H1 (cell line): ENCODE results near the gene ZDHHC11B. TPM values are rescaled to one million over a fixed set of nuclear protein-coding genes. Genes with fewer than 3 reads are reported as not detected.
"Not testable (repeated sequence)": the region's sequence is repeated elsewhere in the genome, so short reads cannot be mapped to it uniquely, and the experiment has no call there.

ENCODE experiments used
- CTCF ChIA-PET: fragments of 300-600 bp; sonication (Branson Sonifier 250); formaldehyde crosslinking; loops from one replicate; lab custom pipeline; 2021; ENCODE audit not compliant: partially characterized antibody; lab: Charles Lee
- POLR2A ChIA-PET: fragments of 300-600 bp; sonication (Branson Sonifier 250); formaldehyde crosslinking; loops from one replicate; lab custom pipeline; 2021; ENCODE audit warnings: inconsistent platforms; ENCODE audit not compliant: partially characterized antibody; lab: Charles Lee
- DNase-seq, 2 experiments: peaks; one replicate each; pipeline versions ENCODE4 v3.0.0 to v3.0.0-alpha.2; 2010 to 2022; ENCODE audit warnings: low spot score in 2 of 2, low read depth in 1 of 2, mixed read lengths in 1 of 2
- FAIRE-seq: peaks from 2 replicates; lab custom pipeline; 2011; peaks lifted over from hg19 to GRCh38; lab: Jason Lieb, UNC
- H2AFZ ChIP-seq: 2 replicates; pipeline ENCODE4 v1.8.1; 2012; ENCODE audit warnings: low read length, inconsistent platforms
- H2AK5ac ChIP-seq: 2 replicates; pipeline ENCODE4 v1.6.1; 2013; ENCODE audit warnings: low read depth, low read length
- H2BK120ac ChIP-seq: replicated peaks from 2 replicates; pipeline ENCODE3; 2013; ENCODE audit warnings: low read depth, low read length, inconsistent platforms
- H2BK12ac ChIP-seq: 2 replicates; pipeline ENCODE4 v1.6.1; 2013; ENCODE audit warnings: low read depth, low read length
- H2BK15ac ChIP-seq: 2 replicates; pipeline ENCODE4 v1.6.1; 2013; ENCODE audit warnings: low read length
- H2BK20ac ChIP-seq: 2 replicates; pipeline ENCODE4 v1.6.1; 2013; ENCODE audit warnings: low read length
- H2BK5ac ChIP-seq: 2 replicates; pipeline ENCODE4 v1.6.1; 2013; ENCODE audit warnings: low read depth, low read length
- H3K14ac ChIP-seq: 2 replicates; pipeline ENCODE4 v1.6.1; 2013; ENCODE audit warnings: inconsistent platforms; ENCODE audit not compliant: insufficient read length
- H3K18ac ChIP-seq: 2 replicates; pipeline ENCODE4 v1.6.1; 2013; ENCODE audit warnings: low read length; ENCODE audit errors: extremely low read depth
- H3K23ac ChIP-seq: 2 replicates; pipeline ENCODE4 v1.6.1; 2013; ENCODE audit warnings: inconsistent platforms; ENCODE audit not compliant: insufficient read length
- H3K23me2 ChIP-seq: 2 replicates; pipeline ENCODE4 v1.6.1; 2013; ENCODE audit warnings: low read depth, low read length
- H3K27ac ChIP-seq: 2 replicates; pipeline ENCODE4 v1.6.1; 2011; ENCODE audit warnings: low read depth, low read length, inconsistent platforms
- H3K27me3 ChIP-seq, 4 experiments: replicated peaks in 1 of 4; 1 replicate in 1 of 4; 2 replicates in 3 of 4; pipeline versions ENCODE4 v1.6.1 to v1.8.1; 2011 to 2013; ENCODE audit warnings: low read length in 3 of 4, mild to moderate bottlenecking in 3 of 4, inconsistent platforms in 2 of 4, mixed read lengths in 2 of 4, moderate library complexity in 1 of 4; ENCODE audit not compliant: control insufficient read depth in 3 of 4, insufficient read depth in 3 of 4; ENCODE audit errors: extremely low read depth in 1 of 4
- H3K36me3 ChIP-seq, 4 experiments: 2 replicates each; pipeline versions ENCODE4 v1.6.1 to v1.8.1; 2011 to 2013; ENCODE audit warnings: mild to moderate bottlenecking in 4 of 4, low read length in 3 of 4, moderate library complexity in 2 of 4, control low read depth in 1 of 4, inconsistent platforms in 1 of 4; ENCODE audit not compliant: insufficient read depth in 4 of 4, control insufficient read depth in 2 of 4
- H3K4ac ChIP-seq: replicated peaks from 2 replicates; pipeline ENCODE3; 2013; ENCODE audit warnings: low read length, low read depth, mixed read lengths, inconsistent platforms; ENCODE audit not compliant: insufficient read length
- H3K4me1 ChIP-seq, 4 experiments: replicated peaks in 1 of 4; 1 replicate in 1 of 4; 2 replicates in 3 of 4; pipeline versions ENCODE4 v1.6.1 to v1.8.1; 2011 to 2013; ENCODE audit warnings: low read length in 3 of 4, inconsistent platforms in 2 of 4, mixed read lengths in 1 of 4; ENCODE audit not compliant: insufficient read depth in 4 of 4, control insufficient read depth in 3 of 4
- H3K4me2 ChIP-seq, 2 experiments: 2 replicates each; pipeline versions ENCODE4 v1.6.1 to v1.8.1; 2011 to 2013; ENCODE audit warnings: low read depth in 2 of 2, low read length in 2 of 2, control low read depth in 1 of 2, inconsistent platforms in 1 of 2, mild to moderate bottlenecking in 1 of 2; ENCODE audit not compliant: insufficient read depth in 1 of 2
- H3K4me3 ChIP-seq, 4 experiments: fragments of 200-600, 300-600 bp in 1 of 4; sonication (generic), shearing (Covaris generic), sonication (Bioruptor Twin) in 1 of 4; 2 replicates each; pipeline versions ENCODE4 v1.5.1 to v1.8.1; 2011 to 2016; ENCODE audit warnings: low read length in 4 of 4, low read depth in 3 of 4, control low read depth in 2 of 4, inconsistent platforms in 2 of 4, mild to moderate bottlenecking in 2 of 4, mixed read lengths in 1 of 4, moderate library complexity in 1 of 4; ENCODE audit not compliant: insufficient read depth in 2 of 4; ENCODE audit errors: extremely low read depth in 1 of 4
- H3K56ac ChIP-seq: replicated peaks from 2 replicates; pipeline ENCODE3; 2013; ENCODE audit warnings: low read depth, mild to moderate bottlenecking, mixed read lengths, low read length, inconsistent platforms; ENCODE audit not compliant: insufficient read length
- H3K79me1 ChIP-seq: 2 replicates; pipeline ENCODE4 v1.6.1; 2013; ENCODE audit warnings: low read depth, low read length, control low read depth
- H3K79me2 ChIP-seq, 2 experiments: 2 replicates each; pipeline versions ENCODE4 v1.6.1 to v1.8.1; 2012 to 2013; ENCODE audit warnings: low read length in 2 of 2, mild to moderate bottlenecking in 2 of 2, inconsistent platforms in 1 of 2; ENCODE audit not compliant: insufficient read depth in 2 of 2, control insufficient read depth in 1 of 2
- H3K9ac ChIP-seq, 4 experiments: replicated peaks in 1 of 4; 1 replicate in 1 of 4; 2 replicates in 3 of 4; pipeline versions ENCODE4 v1.6.1 to v1.8.1; 2011 to 2013; ENCODE audit warnings: low read depth in 3 of 4, low read length in 3 of 4, control low read depth in 2 of 4, mild to moderate bottlenecking in 2 of 4, moderate library complexity in 2 of 4, inconsistent platforms in 1 of 4; ENCODE audit errors: extremely low read depth in 1 of 4
- H3K9me3 ChIP-seq, 2 experiments: 2 replicates each; pipeline versions ENCODE4 v1.6.1 to v1.8.1; 2012 to 2013; ENCODE audit warnings: mild to moderate bottlenecking in 2 of 2, moderate library complexity in 2 of 2, control low read depth in 1 of 2, inconsistent platforms in 1 of 2, low read depth in 1 of 2, low read length in 1 of 2, mixed read lengths in 1 of 2; ENCODE audit not compliant: insufficient read depth in 2 of 2
- H4K20me1 ChIP-seq, 2 experiments: replicated peaks in 1 of 2; 2 replicates each; pipeline versions ENCODE3 to v1.8.1; 2011 to 2013; ENCODE audit warnings: inconsistent platforms in 2 of 2, low read length in 2 of 2, mild to moderate bottlenecking in 1 of 2; ENCODE audit not compliant: insufficient read depth in 2 of 2, control insufficient read depth in 1 of 2
- H4K5ac ChIP-seq: 2 replicates; pipeline ENCODE4 v1.6.1; 2013; ENCODE audit warnings: low read length, low read depth, mixed read lengths, inconsistent platforms; ENCODE audit not compliant: insufficient read length
- H4K8ac ChIP-seq: 2 replicates; pipeline ENCODE4 v1.8.0; 2013; ENCODE audit warnings: mild to moderate bottlenecking, moderate library complexity, low read length, inconsistent platforms; ENCODE audit not compliant: insufficient read depth; ENCODE audit errors: extremely low read depth
- H4K91ac ChIP-seq: replicated peaks from 2 replicates; pipeline ENCODE3; 2013; ENCODE audit warnings: low read length, mixed read lengths, inconsistent platforms; ENCODE audit not compliant: insufficient read length
- WGBS, 2 experiments: shearing (Covaris generic) in 1 of 2; methylation state at CpG; one replicate each; pipeline versions ENCODE4 v1.1.6 to v1.1.7; 2013 to 2015; ENCODE audit warnings: low lambda C conversion rate in 2 of 2, mixed read lengths in 2 of 2, inconsistent platforms in 1 of 2, low coverage in 1 of 2, missing lambda C conversion rate in 1 of 2; ENCODE audit not compliant: insufficient replicate concordance in 2 of 2, insufficient coverage in 1 of 2, insufficient read length in 1 of 2; ENCODE audit errors: extremely low coverage in 1 of 2, missing lambda C conversion rate in 1 of 2; 5-methylcytosine and 5-hydroxymethylcytosine counted together
- polyA plus RNA-seq, 7 experiments: library from polyadenylated mRNA; depleted of rRNA in 3 of 7; stranded (reverse) in 5 of 7; unstranded in 2 of 7; fragments of >200 nt in 5 of 7; fragments of 200-250 nt in 2 of 7; gene quantifications; 1 replicate in 5 of 7; 2 replicates in 1 of 7; 4 replicates in 1 of 7; pipeline versions ENCODE4 v1.2.1 to v1.2.3, GENCODE V29; 2011 to 2013; ENCODE audit warnings: missing spikeins in 2 of 7, mixed read lengths in 2 of 7
- total RNA-seq: library from RNA; stranded (reverse); fragmentation: NEBNext Ultra II Directional; extraction: Animal tissue kit (Norgen Biotek cat#: 25700); gene quantifications from 2 replicates; pipeline ENCODE4 v1.2.1, GENCODE V29; 2021

ZDHHC11B gene
- total and polyA plus RNA-seq, 2 of the 8 experiments (the other 6 are each of a cell fraction or from before 2014, with no cell fraction given) = 0.29 to 2.5 TPM

- not testable (repeated sequence) for H2AFZ ChIP-seq, H4K8ac ChIP-seq, H2BK120ac ChIP-seq, H3K27me3 ChIP-seq, H4K5ac ChIP-seq, FAIRE-seq, H3K56ac ChIP-seq, H4K20me1 ChIP-seq, H3K4me2 ChIP-seq, H4K91ac ChIP-seq, H3K4me1 ChIP-seq, H3K14ac ChIP-seq, DNase-seq, H3K4ac ChIP-seq, H3K36me3 ChIP-seq, H3K23ac ChIP-seq, H2BK12ac ChIP-seq, H2BK20ac ChIP-seq, H2BK15ac ChIP-seq, H3K79me1 ChIP-seq, H3K79me2 ChIP-seq, H2AK5ac ChIP-seq, H3K4me3 ChIP-seq, H2BK5ac ChIP-seq, H3K27ac ChIP-seq, H3K23me2 ChIP-seq, H3K9ac ChIP-seq, H3K9me3 ChIP-seq, H3K18ac ChIP-seq
- ChIA-PET POLR2A (interaction anchor here (1.9 kb wide), 1 partner anchor 94 kb away, joined by 6 read pairs; no protein-coding TSS in a partner anchor), CTCF (interaction anchor here (1.2 to 2.5 kb wide), 2 partner anchors 14 to 75 kb away, joined by 3 to 9 read pairs; no protein-coding TSS in a partner anchor)
- 91% methylated on average over 17 of the region's 17 CpGs; no CpG with 5 or more reads in 1 of the 2 experiments for WGBS, 2 experiments
Measured at GRCh38 chr5:682651-683358, 101.7 kb downstream of the ZDHHC11B start.
